Hepatocyte (in vitro differentiated cells): ENCODE results near the gene CDK5. TPM values are rescaled to one million over a fixed set of nuclear protein-coding genes. Genes with fewer than 3 reads are reported as not detected.
"Not testable (repeated sequence)": the region's sequence is repeated elsewhere in the genome, so short reads cannot be mapped to it uniquely, and the experiment has no call there.

Experiments used
- DNase-seq: peaks from one replicate; pipeline ENCODE4 v3.0.0-alpha.2; 2016; ENCODE audit warnings: low spot score
- H2AFZ ChIP-seq: fragments of 200-600 bp; sonication (generic); 2 replicates; pipeline ENCODE4 v1.6.0; 2016; ENCODE audit warnings: antibody characterized with exemption, mild to moderate bottlenecking
- H3K27ac ChIP-seq: fragments of 200-600 bp; sonication (generic); 2 replicates; pipeline ENCODE4 v1.5.1; 2016; ENCODE audit warnings: mild to moderate bottlenecking
- H3K27me3 ChIP-seq: fragments of 200-600 bp; sonication (generic); 2 replicates; pipeline ENCODE4 v1.6.1; 2016
- H3K36me3 ChIP-seq: fragments of 200-600 bp; sonication (generic); replicated peaks from 2 replicates; pipeline ENCODE4 v1.5.1; 2016; ENCODE audit warnings: low read depth; ENCODE audit not compliant: insufficient read depth
- H3K4me1 ChIP-seq: fragments of 200-600 bp; sonication (generic); 2 replicates; pipeline ENCODE4 v1.5.1; 2016; ENCODE audit warnings: mild to moderate bottlenecking, moderate library complexity; ENCODE audit not compliant: insufficient read depth
- H3K4me2 ChIP-seq: fragments of 200-600 bp; sonication (generic); 2 replicates; pipeline ENCODE4 v1.6.0; 2016
- H3K4me3 ChIP-seq: fragments of 200-600 bp; sonication (generic); 2 replicates; pipeline ENCODE4 v1.5.1; 2016; ENCODE audit warnings: mild to moderate bottlenecking
- H3K79me2 ChIP-seq: fragments of 200-600 bp; sonication (generic); 2 replicates; pipeline ENCODE4 v1.6.0; 2017; ENCODE audit warnings: mild to moderate bottlenecking
- H3K9me2 ChIP-seq: fragments of 200-600 bp; sonication (generic); replicated peaks from 2 replicates; pipeline ENCODE4 v1.6.0; 2017; ENCODE audit warnings: mild to moderate bottlenecking; ENCODE audit not compliant: insufficient read depth
- H3K9me3 ChIP-seq: fragments of 200-600 bp; sonication (generic); 2 replicates; pipeline ENCODE4 v1.5.1; 2016; ENCODE audit warnings: low read depth, mild to moderate bottlenecking
- H4K20me1 ChIP-seq: fragments of 200-600 bp; sonication (generic); 2 replicates; pipeline ENCODE4 v1.6.0; 2016; ENCODE audit warnings: mild to moderate bottlenecking; ENCODE audit not compliant: insufficient read depth, poor library complexity, severe bottlenecking
- EZH2 ChIP-seq: fragments of 200-600 bp; sonication (generic); IDR thresholded peaks from 2 replicates; pipeline ENCODE4 v1.6.1; 2016; ENCODE audit warnings: antibody characterized with exemption, mild to moderate bottlenecking, borderline replicate concordance
- EZH2phosphoT487 ChIP-seq: fragments of 200-600 bp; sonication (generic); IDR thresholded peaks from one replicate; pipeline ENCODE4 v1.6.1; 2018; ENCODE audit warnings: antibody characterized with exemption, mild to moderate bottlenecking, low read depth, moderate library complexity; ENCODE audit not compliant: unreplicated experiment, severe bottlenecking
- WGBS: methylation state at CpG from one replicate; pipeline ENCODE4 v1.1.6; 2016; ENCODE audit warnings: low lambda C conversion rate; ENCODE audit errors: missing lambda C conversion rate; 5-methylcytosine and 5-hydroxymethylcytosine counted together
- polyA plus RNA-seq: library from polyadenylated mRNA; unstranded; fragments of >200 nt; fragmentation: Nextera tagmentation; extraction: Ambion mirVana; gene quantifications from 2 replicates; pipeline ENCODE4 v1.2.1, GENCODE V29; 2016
- total RNA-seq: library from RNA; depleted of rRNA; stranded (reverse); fragments of >200 nt; gene quantifications from 2 replicates; pipeline ENCODE4 v1.2.3, GENCODE V29; 2014
- TF ChIP-seq, protein P1 (sequence below): fragments of 200-600 bp; sonication (generic); IDR thresholded peaks from 2 replicates; pipeline ENCODE4 v1.5.1; 2016; ENCODE audit warnings: antibody characterized with exemption, mild to moderate bottlenecking; ENCODE audit not compliant: poor library complexity

Gene CDK5
- total and polyA plus RNA-seq, 2 experiments from 2014 or later: 17.4 to 29.4 TPM

DNA sequence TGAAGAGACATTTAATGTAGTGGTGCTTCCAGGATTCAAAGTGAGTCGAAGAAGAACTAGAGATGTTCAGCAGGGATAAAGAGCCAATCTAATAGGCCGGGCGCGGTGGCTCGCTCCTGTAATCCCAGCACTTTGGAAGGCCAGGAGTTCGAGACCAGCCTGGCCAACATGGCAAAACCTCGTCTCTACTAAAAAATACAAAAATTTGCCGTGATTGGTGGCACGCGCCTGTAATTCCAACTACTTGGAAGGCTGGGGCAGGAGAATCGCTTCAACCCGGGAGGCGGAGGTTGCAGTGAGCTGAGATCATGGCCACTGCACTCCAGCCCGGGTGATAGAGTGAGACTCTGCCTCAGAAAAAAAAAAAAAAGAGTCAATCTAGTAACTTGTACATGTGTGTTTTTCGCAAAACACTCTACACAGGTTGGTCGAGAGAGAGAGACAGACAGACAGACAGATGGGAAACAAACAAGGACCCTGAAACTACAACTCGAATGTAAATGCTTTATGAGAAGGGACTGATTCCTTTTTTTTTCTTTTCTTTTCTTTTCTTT, 28.7 kb downstream of the CDK5 start:
- H2AFZ ChIP-seq: peak overlapping the region; percentile 84
- peak overlapping the region; percentile 51 for H3K4me3 ChIP-seq
- H3K27ac ChIP-seq: peak overlapping the region; percentile 73
- no peaks in the 10 kb centered on the region for H3K36me3 ChIP-seq
- DNase-seq: no peak
- no peaks in the 10 kb centered on the region for H3K9me2 ChIP-seq
- H3K4me1 ChIP-seq: peaks cover 8% of the 10 kb centered on the region
- H3K9me3 ChIP-seq: no peaks in the 10 kb centered on the region
- 77% methylated on average over 17 of the region's 17 CpGs for WGBS
- no peaks in the 10 kb centered on the region for H3K27me3 ChIP-seq
- H3K79me2 ChIP-seq: peaks cover 13% of the 10 kb centered on the region
- H3K4me2 ChIP-seq: peak overlapping the region; percentile 85
- no peaks in the 10 kb centered on the region for H4K20me1 ChIP-seq
- TF ChIP-seq, protein P1, sequence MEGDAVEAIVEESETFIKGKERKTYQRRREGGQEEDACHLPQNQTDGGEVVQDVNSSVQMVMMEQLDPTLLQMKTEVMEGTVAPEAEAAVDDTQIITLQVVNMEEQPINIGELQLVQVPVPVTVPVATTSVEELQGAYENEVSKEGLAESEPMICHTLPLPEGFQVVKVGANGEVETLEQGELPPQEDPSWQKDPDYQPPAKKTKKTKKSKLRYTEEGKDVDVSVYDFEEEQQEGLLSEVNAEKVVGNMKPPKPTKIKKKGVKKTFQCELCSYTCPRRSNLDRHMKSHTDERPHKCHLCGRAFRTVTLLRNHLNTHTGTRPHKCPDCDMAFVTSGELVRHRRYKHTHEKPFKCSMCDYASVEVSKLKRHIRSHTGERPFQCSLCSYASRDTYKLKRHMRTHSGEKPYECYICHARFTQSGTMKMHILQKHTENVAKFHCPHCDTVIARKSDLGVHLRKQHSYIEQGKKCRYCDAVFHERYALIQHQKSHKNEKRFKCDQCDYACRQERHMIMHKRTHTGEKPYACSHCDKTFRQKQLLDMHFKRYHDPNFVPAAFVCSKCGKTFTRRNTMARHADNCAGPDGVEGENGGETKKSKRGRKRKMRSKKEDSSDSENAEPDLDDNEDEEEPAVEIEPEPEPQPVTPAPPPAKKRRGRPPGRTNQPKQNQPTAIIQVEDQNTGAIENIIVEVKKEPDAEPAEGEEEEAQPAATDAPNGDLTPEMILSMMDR: no peak
- TF ChIP-seq EZH2phosphoT487: no peak
- TF ChIP-seq EZH2: no peak

DNA sequence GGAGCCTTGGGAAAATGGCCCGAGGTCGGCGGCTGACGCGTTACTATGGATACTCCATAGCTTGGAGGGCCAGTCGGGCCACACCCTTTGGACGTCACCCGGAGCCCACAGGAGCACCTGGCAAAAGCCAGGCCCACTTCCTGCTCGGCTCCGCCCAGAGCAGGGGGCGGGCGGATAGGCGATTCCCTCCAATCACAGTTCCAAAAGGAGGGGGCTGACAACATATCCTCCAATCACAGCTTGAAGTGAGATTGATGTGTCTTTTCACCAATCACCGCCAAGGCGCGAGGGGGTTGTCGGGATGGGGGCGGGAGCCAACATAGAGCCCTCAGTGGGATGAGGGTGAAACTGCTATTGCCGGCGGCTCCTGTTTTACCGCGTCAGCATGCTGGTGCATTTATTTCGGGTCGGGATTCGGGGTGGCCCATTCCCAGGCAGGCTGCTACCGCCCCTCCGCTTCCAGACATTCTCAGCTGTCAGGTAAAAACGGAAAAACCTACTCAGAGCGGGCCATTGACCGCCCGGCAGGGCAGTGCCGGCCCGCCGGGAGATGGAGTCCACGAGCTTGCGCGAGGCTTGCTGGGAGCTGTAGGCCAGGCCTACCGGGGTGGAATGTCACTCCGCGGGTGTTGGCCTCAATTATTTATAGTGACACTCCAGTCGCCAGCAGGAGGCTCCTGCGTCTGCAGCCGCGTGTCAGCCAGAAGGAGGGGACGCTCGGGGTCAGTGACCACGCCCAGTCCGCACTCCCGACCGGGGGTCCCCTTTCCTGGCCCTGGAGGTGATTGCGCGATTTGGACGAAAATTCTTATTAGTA, 29.4 kb downstream of the CDK5 start, which contains the start of gene ABCB8:
TSS of gene ABCB8 (plus strand) at position 320 of the 817 bp plus-strand sequence. CDS start at position 386, 66 bp downstream.
- H3K79me2 ChIP-seq: peaks cover 13% of the 10 kb centered on the region
- peak within 1 kb of the TSS; percentile 84 for H2AFZ ChIP-seq
- H3K27me3 ChIP-seq: no peaks in the 10 kb centered on the region
- H3K27ac ChIP-seq: peak within 1 kb of the TSS; percentile 83
- no peaks in the 10 kb centered on the region for H3K36me3 ChIP-seq
- no peaks in the 10 kb centered on the region for H3K9me3 ChIP-seq
- 2% methylated on average over 53 of the region's 53 CpGs for WGBS
- no peaks in the 10 kb centered on the region for H3K9me2 ChIP-seq
- peak within 1 kb of the TSS; percentile 51 for H3K4me3 ChIP-seq
- peak; percentile 98 for DNase-seq
- TF ChIP-seq EZH2: no peak
- TF ChIP-seq, protein P1: peak; percentile 37
- no peak for TF ChIP-seq EZH2phosphoT487
- no peaks in the 10 kb centered on the region for H4K20me1 ChIP-seq
- peak within 1 kb of the TSS; percentile 85 for H3K4me2 ChIP-seq
- peaks cover 8% of the 10 kb centered on the region for H3K4me1 ChIP-seq

DNA sequence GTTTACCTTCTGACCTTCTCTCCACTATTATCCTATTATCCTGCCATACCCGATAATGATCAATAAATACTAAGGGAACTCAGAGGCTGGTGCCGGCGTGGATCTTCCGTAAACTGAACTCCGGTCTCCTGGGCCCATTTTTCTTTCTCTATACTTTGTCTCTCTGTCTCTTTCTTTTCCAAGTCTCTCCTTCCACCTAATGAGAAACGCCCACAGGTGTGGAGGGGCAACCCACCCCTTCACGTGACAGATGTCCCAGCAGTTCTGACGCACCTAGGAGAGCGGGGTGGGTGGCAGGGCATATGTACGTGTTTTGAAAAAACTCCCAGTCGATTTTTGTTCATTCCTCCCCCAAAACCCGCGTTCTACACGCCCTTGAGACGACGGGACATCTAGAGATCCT, 30.0 kb downstream of the CDK5 start:
- Histone ChIP-seq H3K27ac (peak overlapping the region; percentile 83), H3K4me2 (peak overlapping the region; percentile 76), H2AFZ (peak overlapping the region; percentile 53), H3K4me3 (peak overlapping the region; percentile 19), H3K79me2 (peaks cover 13% of the 10 kb centered on the region)
- not testable (repeated sequence) for H3K9me2 ChIP-seq, H4K20me1 ChIP-seq, H3K4me1 ChIP-seq, DNase-seq, H3K27me3 ChIP-seq, H3K36me3 ChIP-seq, H3K9me3 ChIP-seq
- WGBS: 7% methylated on average over 16 of the region's 16 CpGs

DNA sequence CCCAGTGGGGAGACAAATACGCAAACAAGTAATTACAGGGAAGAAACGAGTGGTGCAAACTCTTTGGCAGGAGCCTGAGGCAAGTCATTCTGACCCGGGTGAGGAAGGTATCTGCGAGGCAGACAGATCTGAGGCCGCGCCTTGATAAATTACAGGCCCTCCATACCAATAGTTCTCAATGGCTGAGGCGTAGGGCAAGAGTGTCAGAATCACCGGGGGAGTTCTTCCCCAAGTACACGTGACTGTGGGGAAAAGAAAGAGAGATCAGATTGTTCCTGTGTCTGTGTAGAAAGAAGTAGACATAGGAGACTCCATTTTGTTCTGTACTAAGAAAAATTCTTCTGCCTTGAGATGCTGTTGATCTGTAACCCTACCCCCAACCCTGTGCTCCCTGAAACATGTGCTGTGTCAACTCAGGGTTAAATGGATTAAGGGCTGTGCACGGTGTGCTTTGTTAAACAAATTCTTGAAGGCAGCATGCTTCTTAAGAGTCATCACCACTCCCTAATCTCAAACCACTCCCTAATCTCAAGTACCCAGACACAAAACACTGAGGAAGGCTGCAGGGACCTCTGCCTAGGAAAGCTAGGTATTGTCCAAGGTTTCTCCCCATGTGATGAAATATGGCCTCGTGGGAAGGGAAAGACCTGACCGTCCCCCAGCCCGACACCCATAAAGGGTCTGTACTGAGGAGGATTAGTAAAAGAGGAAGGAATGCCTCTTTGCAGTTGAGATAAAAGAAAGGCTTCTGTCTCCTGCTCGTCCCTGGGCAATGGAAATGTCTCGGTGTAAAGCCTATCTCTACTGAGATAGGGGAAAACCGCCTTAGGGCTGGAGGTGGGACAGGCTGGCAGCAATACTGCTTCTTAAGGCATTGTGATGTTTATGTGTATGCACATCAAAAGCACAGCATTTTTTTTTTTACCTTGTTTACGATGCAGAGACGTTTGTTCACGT, 30.6 kb downstream of the CDK5 start:
- H3K4me2 ChIP-seq: peak overlapping the region; percentile 76
- WGBS: 14% methylated on average over 19 of the region's 19 CpGs
- not testable (repeated sequence) for H3K4me1 ChIP-seq, H4K20me1 ChIP-seq, H3K9me2 ChIP-seq, H3K4me3 ChIP-seq, H3K9me3 ChIP-seq, H3K36me3 ChIP-seq, H3K27me3 ChIP-seq
- peaks cover 13% of the 10 kb centered on the region for H3K79me2 ChIP-seq
- peak overlapping the region; percentile 49 for H2AFZ ChIP-seq
- peak overlapping the region; percentile 83 for H3K27ac ChIP-seq
- peak; percentile 31 for DNase-seq
